GM21825 (cell line): Measurements from ENCODE around the gene TPST2.

ENCODE experiments used
- ATAC-seq: cut with Tn5 transposase; IDR thresholded peaks from one replicate; pipeline ENCODE4 v1.9.1; 2021; ENCODE audit warnings: mild to moderate bottlenecking, moderate library complexity; ENCODE audit not compliant: unreplicated experiment

The TPST2 gene

DNA sequence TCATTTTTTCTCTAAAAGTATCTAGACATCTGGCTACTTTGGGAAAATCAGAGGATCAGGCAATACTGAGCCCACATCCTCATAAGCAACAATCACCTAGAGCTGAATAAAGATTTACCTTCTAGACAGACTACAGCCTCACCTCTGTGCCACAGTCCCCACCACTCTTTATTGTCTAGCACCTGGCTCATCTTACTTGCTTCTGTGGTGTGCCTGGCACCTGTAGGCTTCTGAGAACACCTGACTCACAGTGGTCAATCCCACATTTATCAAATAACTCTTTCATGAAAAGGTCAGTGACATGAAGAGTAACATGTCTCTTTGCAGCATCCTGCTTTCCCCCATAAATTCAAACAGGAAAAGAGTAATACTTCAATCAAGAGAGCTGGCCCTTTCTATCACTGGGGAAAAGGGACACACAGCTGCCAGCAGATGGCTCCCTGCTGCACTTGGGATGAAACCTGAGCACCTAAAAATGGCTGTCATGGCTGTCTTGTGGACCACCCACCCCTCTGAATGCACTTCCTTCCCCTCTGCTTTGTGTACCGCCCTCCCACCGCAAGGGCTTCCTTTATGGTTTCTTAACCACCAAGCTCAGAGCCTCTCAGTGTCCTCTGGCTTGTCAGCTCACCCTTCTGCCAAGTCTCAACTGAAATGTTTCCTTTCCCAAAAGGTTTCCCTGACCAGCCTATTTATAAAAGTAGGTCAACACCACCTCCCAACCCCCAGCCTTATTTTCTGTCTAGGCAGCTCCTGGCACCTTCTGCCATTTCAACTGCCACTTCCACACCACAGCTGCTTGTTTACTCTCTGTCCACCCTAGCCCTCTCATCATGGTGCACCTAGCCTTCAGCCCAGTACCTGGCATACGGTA is 87.0 kb downstream of the TPST2 start:
- ATAC-seq = no peak

DNA sequence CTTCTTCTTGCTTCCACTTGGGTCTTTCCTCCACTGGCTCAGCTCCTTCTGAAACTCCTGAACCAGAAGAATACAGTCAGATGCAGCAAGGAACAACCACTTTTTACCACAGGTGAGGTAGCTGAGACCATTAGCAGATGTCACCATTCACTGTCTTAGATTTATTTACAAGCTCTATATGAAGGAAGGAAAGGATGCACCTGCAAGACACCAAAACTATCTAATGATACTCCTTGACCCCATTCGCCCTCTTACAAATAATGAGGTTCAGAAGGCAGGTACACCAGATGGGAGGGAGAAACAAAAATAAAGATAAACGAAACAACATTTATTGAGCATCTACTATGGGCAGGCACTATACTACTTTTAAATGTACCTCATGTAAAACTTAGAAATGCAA is 87.9 kb downstream of the TPST2 start:
- ATAC-seq = no peak

DNA sequence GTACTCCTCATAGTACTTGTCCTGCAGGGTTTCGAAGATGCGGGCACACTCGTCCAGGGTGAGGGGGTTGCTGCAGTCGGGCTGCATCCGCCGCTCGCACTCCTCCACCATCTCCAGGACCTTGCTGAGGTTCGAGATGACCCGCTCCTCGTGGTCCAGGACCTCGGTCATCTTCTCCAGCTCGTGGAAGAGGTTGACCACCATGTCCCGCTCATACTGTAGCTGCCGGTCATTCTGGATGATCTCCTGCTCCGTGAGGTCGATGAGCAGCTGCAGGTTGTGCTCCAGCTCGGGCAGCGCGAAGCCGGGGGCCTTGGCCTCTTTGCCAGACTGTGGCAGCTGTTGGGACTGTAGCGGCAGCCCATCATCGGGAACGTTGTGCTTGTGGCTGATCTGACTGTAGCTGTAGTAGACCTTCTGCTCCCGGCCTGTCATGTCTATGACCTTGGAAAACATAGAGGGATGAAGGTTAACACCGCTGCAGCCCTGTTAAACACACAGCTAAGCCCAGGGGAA is 90.7 kb downstream of the TPST2 start:
- ATAC-seq = no peak

DNA sequence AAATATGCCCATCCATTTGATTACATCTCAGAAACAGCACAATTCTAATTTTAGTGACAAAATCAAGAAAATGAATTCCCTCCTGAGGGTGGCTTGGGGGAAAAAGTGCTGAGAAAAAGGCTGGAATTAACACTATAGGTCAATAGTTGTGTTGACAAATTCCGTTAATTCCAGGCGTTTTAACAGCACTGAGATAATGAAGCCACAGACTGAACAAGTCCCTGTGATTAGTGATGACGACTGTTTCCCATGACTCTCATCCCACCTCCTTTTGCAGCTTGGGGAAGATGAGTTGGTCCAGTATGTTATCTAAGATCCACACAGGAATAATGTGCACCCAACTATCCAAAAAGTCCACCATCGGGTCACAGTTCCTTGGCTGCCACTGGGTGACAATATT is 93.5 kb downstream of the TPST2 start:
- no peak for ATAC-seq

DNA sequence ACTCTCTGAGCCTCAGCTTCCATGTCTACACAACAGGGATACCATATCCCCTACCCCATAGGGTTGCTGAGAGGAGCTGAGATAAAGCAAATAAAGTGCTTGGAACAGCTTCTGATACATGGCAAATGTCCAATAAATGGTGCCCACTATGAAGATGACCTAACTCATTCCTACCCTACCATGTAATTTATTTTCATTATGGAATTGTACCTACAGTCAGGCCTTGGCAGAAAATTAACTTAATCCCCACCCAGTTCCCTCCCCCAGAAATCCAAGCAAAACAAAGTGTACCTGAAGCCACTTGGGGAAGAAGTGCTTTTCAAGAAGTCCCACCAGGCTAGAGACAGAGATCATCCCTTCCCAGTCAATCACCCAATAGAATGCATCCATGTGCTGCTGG is 95.4 kb downstream of the TPST2 start:
- no peak for ATAC-seq

DNA sequence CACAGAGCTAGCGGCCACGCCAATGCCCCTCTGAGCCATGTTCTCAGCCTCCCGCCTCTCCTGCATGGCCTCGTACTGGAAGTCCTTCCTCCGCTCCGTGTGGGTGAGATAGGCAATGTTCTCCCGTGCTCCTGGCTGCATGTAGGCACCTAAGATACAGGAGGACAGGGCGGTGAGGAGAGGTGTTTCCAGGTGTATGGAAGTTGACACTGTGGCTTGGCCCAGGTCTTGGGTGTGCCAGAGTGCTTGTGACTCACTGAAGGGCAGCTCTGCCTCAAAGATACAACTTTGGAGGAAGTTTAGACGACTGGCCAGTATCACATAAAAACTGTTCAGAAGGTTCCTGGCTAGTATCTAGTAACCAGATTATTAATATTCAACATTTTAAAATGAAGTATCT is 97.7 kb downstream of the TPST2 start:
- no peak for ATAC-seq

DNA sequence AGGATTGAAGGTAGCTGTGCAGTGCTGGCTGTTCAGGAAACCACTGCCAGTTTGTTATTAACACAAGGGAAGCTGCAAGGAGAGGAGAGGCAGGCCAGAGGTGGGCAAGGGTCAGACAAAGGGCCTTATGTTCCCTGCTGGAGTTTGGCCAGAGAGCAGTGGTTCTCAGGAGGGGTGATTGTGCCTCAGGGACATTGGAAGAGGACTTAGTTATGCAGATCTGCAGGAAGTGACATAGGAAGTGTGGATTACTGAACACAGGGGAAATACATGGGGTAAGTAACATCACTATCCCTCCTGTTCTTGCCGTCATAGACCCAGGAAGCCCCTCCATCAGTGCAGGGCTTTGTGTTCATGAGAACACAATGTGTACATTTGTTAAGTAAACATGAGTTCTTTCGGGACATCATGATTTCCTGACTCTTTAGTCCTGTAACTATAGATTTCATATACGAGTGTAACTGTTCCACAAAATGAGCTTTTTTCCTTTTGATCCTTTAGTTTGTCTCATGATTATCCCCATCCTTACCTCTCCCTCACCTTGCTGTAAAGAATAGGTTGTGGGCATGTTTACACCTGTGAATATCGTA is 100.4 kb downstream of the TPST2 start:
- ATAC-seq = no peak

DNA sequence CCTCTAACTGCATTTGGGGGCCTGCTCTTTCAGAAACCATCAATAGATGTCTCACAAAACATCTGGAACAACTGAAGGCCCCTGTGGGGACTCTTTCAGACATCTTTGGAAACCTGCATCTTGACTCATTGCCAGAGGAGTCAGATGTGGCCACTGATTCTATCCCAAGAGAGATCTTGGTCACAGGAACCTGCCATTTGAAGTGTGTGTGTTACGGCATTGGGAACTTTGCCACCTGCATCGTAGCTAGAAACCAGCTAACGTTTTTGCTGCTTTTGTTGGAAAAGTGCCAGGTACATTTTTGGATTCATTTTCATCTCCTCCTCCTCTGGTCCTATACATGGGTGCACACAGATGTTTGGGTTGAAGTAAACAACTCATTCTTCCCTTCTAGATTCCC is 101.9 kb downstream of the TPST2 start:
- no peak for ATAC-seq

DNA sequence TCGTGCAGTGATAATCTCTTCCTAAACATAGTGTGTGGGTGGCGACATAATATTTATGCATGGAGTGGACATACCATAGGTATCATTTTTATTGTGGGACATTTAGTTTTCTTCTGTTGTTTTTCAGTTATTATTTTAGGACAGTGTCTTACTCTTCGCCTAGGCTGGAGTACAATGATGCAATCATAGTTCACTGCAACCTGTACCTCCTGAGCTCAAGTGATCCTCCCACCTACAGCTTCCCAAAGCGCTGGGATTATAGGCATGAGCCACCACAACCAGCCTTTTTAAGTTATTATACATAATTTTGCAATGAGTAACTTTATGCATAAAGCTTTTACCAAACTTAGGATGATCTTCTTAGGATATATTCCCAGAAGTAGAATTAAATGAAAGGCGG is 103.5 kb downstream of the TPST2 start:
- no peak for ATAC-seq

DNA sequence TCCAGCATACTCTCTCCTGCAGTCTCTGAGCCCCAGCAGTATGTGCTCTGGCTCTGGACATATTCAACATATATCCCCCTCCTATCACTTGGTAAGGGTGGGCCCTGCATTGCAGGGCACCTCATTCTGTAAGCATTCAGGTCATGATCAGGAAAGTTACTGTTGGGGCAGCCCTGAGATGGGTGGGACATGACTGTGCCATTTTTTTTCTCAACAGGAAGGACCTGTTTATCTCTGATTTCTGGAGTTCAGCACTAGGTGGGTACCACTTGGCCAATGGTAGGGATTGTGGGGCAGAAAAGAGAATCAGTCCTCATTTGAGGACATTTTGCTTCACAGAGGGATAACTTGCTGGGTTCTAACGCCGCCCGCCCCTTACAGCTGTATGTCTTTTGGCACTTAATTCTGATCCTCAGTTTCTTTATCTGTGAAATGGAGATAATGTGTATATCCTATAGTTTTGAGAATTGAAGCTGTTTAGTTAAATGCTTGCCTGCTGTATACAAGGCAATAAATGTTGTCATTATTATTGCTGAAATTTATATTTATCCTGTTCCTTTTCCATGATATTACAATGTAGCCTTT is 104.0 kb downstream of the TPST2 start:
- ATAC-seq = no peak

DNA sequence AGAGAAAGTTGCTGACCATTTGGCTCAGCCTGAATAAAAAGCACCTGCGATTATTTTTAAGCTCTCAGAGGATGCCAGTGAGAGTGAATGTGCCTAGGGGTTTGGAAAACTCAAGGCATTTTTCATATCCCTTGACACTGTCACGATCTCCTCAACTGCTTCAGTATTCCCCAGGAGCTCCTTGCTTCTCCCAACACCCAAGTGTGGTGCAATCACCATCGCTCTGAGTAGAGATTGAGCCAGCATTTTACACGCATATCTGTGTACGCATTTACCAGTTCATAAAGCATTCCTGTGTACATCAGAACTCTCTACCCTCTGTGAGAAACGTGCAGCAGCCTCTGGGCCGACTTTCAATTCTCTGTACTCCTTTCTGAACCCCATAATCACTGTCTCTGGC is 104.9 kb downstream of the TPST2 start:
- no peak for ATAC-seq

DNA sequence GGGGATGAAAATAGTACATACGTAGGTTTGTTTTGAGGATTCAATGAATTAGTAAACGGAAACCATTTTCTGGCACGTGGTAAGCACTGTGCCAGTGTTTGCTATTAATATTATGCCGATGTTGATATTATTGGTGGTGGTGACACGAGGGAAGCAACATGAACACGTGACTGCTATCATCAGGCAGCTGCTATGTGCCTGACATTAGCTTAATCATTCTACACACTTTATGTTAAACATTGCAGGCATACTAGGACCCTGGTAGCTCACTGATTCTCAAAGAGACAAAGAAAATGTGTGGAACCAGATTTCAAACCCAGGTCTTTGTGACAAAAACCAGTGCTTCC is 105.6 kb downstream of the TPST2 start:
- no peak for ATAC-seq

DNA sequence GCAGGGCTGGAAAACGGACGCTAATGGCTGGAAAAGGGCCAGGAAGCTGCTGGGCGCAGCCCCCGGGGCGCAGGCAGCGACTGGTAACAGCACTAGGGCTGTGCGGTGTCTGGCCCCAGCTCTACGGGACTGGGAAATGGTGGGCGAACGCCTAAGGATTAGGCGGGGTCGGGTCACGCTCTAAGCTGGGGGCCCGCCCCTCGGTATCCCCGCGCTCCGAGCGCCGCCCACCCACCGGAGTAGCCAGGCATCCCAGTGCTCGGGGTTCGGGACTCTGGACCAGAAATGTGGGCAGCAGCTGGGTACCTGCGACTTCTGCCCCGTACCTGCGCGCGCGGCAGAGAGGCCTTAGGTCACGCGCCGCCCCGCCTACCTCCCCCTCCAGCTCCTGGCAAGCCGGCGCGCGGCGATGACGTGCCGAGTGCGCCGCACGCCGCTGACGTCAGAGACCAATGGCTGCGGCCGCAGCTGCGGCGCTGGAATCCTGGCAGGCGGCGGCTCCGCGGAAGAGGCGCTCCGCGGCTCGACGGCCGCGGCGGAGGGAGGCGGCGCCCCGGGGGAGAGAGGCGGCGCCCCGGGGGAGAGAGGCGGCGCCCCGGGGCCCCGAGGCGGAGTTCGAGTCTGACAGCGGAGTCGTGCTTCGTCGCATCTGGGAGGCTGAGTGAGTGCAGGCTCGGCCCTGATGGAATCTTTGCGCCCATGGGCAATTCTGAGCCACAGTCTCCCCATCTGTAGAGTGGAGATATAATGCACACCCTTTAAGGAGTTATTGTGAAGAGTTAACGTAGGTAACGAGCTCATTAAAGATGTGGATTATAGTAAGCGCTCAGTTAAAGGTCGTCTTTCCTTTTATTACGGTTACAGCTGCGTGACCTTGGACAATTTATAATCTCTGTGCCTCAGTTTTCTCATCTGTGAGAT is 106.2 kb downstream of the TPST2 start, which contains the start of the genes HPS4 and SRRD:
TSS of gene HPS4 (minus strand) at position 345 of the 921 bp plus-strand sequence. CDS start 2,021 bp downstream, outside the sequence.
TSS of gene SRRD (plus strand) at position 439 of the 921 bp plus-strand sequence. CDS start at position 453, 14 bp downstream.
- peak; percentile 68 for ATAC-seq

DNA sequence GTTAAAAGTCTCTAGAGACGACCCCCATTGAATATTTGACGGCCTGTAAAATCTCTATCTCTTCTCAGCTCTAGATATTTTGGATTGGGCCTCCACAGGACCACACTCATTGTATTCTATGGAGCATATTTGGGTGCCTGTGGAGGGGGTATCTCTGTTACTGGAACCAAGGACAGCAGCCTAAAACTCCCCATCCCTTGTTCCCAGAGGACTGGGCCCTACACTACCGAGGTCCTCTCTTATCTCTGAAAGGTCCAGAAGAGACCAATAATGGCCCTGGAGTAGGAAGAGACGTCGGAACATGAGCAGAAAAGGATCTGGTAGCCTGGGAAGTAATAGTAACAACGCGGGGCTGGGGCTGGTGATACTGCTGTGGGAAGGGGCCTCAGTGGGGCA is 106.9 kb downstream of the TPST2 start:
- no peak for ATAC-seq

DNA sequence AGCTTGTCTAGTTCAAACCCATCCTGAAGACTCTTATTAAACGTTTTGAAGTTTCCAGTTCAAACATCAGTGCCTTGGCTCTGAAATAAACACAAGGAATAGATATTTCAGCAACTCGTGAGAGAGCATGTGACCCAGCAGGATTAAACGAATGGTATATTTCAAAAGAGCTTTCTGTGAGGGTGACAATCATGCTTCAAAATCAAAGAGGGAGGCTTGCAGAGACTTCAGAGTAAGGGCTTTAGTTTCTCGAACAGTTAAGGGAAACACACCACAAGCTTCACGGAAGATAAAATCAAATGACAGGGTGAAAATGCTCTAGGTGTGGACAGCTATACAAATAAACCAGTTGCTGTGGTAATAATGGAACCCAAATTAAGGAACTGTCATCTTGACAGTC is 107.8 kb downstream of the TPST2 start:
- no peak for ATAC-seq

DNA sequence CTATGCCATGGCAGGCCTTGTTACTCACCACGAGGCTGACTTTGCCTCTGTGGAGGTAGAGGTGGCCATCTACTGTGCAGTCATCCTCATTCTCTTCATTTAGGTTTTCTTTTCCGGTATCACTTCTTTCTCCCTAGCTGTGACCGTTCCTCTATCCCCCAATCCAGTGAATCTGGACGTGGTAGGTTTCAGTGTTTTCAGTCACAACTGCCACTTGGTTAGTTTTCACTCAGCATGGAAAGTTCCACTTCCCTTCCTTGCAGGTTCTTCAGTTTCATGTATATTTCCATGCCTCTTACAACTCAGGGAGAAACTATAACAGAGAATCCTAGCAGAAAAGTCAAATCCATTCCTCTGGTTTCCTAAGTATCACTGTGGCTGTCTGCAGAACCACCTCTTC is 108.2 kb downstream of the TPST2 start:
- ATAC-seq = no peak

DNA sequence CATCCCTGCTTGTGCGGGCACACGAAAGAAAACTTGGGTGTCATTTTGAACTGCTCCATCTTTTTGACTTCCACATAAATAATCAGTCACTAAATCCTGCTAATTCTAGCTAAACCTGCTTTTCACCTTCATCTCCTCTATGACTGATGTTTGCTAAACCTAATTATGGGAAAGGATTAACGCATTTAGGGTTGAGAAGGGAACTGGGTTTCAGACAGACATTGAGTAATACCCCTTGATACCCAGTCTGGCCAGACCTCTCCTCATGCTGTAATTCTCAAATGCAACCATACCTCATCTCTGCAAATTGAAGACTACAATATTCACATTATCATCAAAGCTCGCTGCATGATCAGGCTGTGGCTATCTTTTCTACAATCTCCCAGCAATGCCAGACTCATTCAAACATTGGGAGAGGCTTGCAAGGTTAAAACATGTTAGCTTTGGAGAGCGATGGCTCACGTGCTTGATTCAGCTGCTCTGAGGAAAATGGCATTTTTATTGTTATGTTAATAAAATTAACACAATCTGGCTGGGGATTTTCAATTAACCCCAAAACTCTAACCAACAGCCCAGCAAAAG is 108.7 kb downstream of the TPST2 start:
- ATAC-seq = no peak

DNA sequence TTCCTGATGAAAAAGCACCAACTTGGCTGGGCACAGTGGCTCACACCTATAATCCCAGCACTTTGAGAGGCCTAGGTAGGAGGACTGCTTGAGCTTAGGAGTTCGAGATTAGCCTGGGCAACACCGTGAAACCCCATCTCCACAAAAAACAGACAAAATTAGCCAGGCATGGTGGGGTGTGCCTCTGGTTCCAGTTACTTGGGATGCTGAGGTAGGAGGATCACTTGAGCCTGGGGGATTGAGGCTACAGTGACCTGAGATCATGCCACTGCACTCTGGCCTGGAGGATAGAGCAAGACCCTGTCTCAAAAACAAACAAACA is 109.4 kb downstream of the TPST2 start:
- no peak for ATAC-seq

DNA sequence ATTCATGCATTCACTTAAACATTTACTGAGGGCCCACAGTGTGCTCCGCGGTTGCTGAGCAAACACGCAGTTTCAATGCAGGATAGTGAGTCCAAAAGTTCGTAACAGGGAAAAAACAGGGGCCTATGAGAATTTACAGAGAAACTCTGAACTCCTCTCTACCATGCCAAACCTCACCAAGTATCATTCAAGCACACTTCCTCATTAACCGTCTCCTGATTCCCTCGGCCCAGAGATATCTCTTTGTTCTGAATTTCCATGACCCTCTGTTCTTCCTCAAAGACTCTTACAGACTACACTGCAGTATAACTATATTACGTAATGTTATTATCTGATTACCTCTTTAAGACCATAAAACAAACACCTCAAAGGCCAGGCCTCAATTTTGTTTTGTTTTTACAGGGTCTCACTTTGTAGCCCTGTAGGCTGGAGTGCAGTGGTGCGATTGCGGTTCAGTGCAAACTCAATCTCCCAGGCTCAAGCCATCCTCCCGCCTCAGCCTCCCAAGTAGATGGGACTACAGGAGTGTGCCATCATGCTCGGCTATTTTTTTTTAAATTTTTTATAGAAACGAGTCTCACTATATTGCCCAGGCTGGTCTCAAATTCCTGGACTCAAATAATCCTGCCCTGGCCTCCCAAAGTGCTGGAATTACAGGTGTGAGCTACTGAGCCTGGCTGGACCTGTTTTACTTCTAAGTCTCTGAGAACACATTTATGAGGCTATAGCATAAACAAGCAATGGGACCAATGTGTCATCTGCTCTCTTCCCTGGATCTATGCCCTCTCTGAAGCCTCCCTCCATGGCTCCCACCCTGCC is 109.9 kb downstream of the TPST2 start:
- ATAC-seq = no peak
